GM06990 (cell line): Measurements from ENCODE around the gene BEGAIN.

Experiments
- DNase-seq: peaks from one replicate; pipeline ENCODE4 v3.0.0-alpha.2; 2011; ENCODE audit not compliant: insufficient read length; ENCODE audit errors: extremely low read depth
- H3K27me3 ChIP-seq: replicated peaks from 2 replicates; pipeline ENCODE4 v1.6.0; 2011; ENCODE audit warnings: low read length; ENCODE audit not compliant: control insufficient read depth, insufficient read depth
- H3K36me3 ChIP-seq: 2 replicates; pipeline ENCODE4 v1.5.1; 2011; ENCODE audit warnings: low read length; ENCODE audit not compliant: control insufficient read depth, insufficient read depth
- H3K4me3 ChIP-seq: replicated peaks from 2 replicates; pipeline ENCODE4 v1.5.1; 2011; ENCODE audit warnings: low read depth, mild to moderate bottlenecking, control low read depth, low read length
- TF ChIP-seq, protein P1 (sequence below): IDR thresholded peaks from 2 replicates; pipeline ENCODE4 v1.5.1; 2011; ENCODE audit warnings: low read length, control low read depth, mild to moderate bottlenecking, inconsistent platforms; ENCODE audit not compliant: insufficient read depth, poor library complexity, severe bottlenecking

The BEGAIN gene

DNA sequence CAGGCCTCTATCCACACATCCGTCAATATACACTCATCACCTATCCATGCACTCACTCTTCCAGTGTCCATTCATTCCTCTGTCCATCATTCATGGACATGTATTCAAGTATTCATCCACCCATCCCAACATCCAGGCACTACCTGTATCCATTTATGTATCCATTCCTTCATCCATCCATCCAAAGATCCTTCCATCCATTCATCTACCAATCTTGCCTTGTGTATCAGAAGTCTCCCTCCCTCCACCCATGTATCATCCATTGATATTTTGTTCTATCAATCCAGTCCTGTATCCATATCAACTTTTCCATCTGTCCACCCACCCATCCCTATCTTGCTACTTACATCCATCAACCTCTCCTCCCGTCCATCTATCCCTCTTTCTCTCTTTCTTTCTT lies 4.0 kb downstream of the BEGAIN start:
- H3K36me3 ChIP-seq, result no peaks in the 10 kb centered on the region
- no peak overlapping the region for H3K4me3 ChIP-seq
- no peak for DNase-seq
- TF ChIP-seq, protein P1, sequence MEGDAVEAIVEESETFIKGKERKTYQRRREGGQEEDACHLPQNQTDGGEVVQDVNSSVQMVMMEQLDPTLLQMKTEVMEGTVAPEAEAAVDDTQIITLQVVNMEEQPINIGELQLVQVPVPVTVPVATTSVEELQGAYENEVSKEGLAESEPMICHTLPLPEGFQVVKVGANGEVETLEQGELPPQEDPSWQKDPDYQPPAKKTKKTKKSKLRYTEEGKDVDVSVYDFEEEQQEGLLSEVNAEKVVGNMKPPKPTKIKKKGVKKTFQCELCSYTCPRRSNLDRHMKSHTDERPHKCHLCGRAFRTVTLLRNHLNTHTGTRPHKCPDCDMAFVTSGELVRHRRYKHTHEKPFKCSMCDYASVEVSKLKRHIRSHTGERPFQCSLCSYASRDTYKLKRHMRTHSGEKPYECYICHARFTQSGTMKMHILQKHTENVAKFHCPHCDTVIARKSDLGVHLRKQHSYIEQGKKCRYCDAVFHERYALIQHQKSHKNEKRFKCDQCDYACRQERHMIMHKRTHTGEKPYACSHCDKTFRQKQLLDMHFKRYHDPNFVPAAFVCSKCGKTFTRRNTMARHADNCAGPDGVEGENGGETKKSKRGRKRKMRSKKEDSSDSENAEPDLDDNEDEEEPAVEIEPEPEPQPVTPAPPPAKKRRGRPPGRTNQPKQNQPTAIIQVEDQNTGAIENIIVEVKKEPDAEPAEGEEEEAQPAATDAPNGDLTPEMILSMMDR, result no peak
- peaks cover 5% of the 10 kb centered on the region for H3K27me3 ChIP-seq

DNA sequence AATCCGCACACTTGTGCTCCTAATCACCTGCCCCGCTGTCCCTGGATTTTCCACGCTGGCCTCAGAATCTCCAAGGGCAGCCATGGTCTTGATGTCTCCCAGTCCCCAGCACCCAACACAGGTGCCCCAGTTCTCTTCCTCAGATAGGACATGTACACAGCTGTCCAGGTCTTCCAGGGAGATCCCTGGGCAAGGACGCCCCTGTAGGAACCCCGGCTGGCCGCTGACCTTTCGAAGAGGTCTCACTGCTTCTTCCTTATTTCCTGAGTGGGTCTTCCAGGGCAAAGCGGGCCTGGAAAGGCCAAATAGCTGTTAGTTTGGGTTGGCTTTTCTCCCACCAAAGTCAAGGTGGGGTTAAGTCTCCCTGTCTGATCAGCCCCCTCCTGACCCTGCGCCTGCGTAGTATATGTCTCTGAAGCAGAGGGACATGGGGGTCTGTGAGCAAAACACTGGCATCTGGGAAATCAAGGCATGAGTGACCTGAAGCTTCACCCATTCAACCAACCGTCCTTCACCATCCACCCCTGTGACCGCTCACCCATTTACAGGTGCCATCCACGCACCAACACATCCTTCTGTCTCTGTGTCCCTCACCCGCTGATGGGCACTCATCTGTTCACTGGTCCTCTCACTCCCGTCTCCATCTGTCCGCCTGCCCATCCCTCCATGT lies 4.6 kb downstream of the BEGAIN start:
- H3K27me3 ChIP-seq, result peaks cover 2% of the 10 kb centered on the region
- DNase-seq, result no peak
- no peaks in the 10 kb centered on the region for H3K36me3 ChIP-seq
- TF ChIP-seq, protein P1, result no peak
- H3K4me3 ChIP-seq, result no peak overlapping the region

DNA sequence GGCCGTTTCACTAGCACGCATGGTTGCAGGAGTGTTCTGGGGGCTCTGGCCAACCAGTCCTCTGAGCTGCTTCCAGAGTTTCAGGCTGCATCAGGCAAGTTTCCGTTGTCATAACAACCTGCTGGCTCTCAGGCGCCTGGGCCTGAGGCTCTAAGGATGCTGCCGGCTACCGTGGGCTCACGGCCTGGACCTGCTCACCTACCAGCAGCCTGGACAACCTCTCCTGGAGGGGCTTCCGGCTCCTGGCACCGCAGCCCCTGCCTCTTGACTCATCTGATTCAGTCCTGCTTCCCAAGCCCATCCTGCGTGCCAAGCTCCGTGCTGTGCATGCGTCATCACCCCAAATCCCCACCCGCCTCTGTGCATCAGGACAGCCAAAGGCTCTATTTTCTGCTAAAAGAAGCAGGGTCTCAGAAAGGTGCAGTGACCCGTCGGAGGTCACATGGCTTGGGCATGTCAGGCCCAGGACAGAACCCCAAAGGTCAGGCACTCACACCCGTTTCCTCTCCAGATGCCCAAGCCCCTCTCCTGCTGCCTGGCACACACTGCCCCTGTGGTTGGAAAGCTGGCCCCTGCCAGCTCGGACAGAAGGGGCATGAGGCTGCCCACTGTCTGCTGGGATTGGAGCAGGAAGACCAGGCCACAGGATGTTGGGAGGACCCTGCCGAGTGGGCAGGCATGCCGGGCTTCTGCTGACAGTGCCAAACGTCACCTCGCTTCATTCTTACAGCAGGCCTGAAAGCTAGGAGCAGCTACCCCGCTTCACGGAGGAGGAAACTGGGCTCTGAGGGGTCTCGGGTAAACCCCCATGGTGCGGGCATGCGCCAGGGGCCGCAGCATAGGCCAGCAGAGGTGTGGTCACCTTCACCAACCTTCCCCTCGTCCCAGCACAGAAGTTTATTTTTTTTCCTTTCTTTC lies 5.7 kb downstream of the BEGAIN start:
- peaks cover 2% of the 10 kb centered on the region for H3K27me3 ChIP-seq
- TF ChIP-seq, protein P1, result no peak
- DNase-seq, result no peak

DNA sequence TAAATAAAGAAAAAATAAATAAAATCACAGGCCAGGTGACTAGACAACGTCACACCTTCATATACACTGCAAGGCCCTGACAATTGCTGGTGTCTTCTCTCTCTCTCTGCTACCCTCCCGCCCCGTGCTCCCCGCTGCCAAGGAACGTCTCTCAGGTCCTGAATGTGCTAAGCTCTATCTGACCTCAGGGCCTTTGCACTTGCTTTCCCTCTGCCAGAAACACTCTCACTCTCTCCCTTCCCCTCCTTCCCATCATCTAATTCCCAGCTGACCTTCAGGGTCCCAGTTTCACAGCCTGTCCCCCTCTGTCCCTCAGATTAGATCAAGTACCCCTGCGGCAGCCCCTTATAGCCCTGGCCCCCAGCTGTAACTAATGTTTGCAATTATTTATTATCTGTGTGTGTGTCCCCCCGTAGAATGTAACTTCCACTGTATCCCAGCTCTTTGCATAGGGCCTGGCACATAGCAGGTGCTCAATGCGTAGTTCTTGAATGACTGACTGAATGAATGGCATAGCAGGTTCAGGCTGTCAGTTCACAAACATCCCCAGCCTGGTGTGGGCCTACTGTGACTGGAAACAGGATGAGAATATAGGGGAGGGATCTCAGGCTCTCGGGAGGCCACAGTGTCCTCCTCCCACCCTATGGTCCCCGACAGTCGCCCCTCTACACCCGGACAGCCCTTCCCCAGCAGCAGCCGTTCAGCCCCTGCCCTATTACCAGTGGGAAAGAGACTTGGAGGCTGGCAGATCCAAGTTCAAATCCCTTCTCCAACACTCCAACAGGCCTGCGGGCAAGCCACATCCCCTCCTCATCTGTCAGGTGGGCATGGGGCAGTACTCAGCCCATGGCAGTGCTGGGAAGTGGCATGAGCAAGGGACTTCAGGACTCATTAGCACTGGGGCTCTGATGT lies 6.6 kb downstream of the BEGAIN start:
- H3K4me3 ChIP-seq, result no peak overlapping the region
- no peaks in the 10 kb centered on the region for H3K36me3 ChIP-seq
- TF ChIP-seq, protein P1, result no peak
- H3K27me3 ChIP-seq, result peaks cover 2% of the 10 kb centered on the region
- DNase-seq, result no peak

More for the DNA sequence above, 5.7 kb downstream of the BEGAIN start:
- Histone ChIP-seq H3K4me3 (no peak overlapping the region), H3K36me3 (no peaks in the 10 kb centered on the region)

DNA sequence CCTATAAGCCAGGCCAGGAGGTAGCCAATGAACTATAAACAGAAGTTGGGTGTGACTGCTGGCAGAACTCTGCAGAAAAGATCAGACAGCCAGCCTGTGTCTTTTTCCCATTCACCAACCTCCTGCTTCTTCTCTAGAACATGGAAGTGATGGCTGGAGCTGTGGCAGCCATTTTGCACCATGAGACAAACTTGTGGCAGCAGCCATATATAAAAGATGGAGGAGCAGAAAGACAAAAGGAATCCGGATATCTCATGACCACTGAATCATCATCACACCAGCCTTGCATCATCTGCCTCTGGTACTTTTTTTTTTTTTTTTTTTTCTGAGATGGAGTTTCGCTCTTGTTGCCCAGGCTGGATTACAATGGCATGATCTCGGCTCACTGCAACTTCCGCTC lies 8.7 kb downstream of the BEGAIN start:
- H3K36me3 ChIP-seq, result no peaks in the 10 kb centered on the region
- no peak overlapping the region for H3K4me3 ChIP-seq
- TF ChIP-seq, protein P1, result no peak
- H3K27me3 ChIP-seq, result peaks cover 2% of the 10 kb centered on the region
- no peak for DNase-seq
